ENCODE data around the gene JUND.

The JUND gene

GRCh38 chr19:18266771-18267686, 14.4 kb downstream of the JUND start:
- no peak for DNase-seq

GRCh38 chr19:18265582-18265981, 15.8 kb downstream of the JUND start:
- DNase-seq, result no peak

GRCh38 chr19:18264971-18265540, 16.4 kb downstream of the JUND start:
- DNase-seq, result no peak

GRCh38 chr19:18264137-18264854, 17.1 kb downstream of the JUND start:
- DNase-seq, result no peak

- no peak for DNase-seq
Observed at GRCh38 chr19:18263324-18264136, 17.9 kb downstream of the JUND start.

GRCh38 chr19:18262917-18263316, 18.5 kb downstream of the JUND start:
- DNase-seq, result no peak

GRCh38 chr19:18262144-18262543, 19.3 kb downstream of the JUND start:
- no peak for DNase-seq

GRCh38 chr19:18261474-18261873, 19.9 kb downstream of the JUND start:
- DNase-seq, result no peak

GRCh38 chr19:18259893-18260292, 21.5 kb downstream of the JUND start:
- DNase-seq, result no peak

GRCh38 chr19:18257503-18258470, 23.6 kb downstream of the JUND start:
- no peak for DNase-seq

- peak; percentile 1 for DNase-seq
Observed at GRCh38 chr19:18254546-18255503, 26.6 kb downstream of the JUND start.

- no peak for DNase-seq
Observed at GRCh38 chr19:18253716-18254115, 27.7 kb downstream of the JUND start.

GRCh38 chr19:18253130-18253529, 28.3 kb downstream of the JUND start:
- DNase-seq, result no peak

GRCh38 chr19:18252370-18252717, 29.1 kb downstream of the JUND start:
- DNase-seq, result no peak

GRCh38 chr19:18251587-18252369, 29.6 kb downstream of the JUND start:
- DNase-seq, result peak; percentile 36

GRCh38 chr19:18249834-18250233, 31.6 kb downstream of the JUND start:
- DNase-seq, result no peak

GRCh38 chr19:18245297-18245696, 36.1 kb downstream of the JUND start:
- DNase-seq, result no peak

GRCh38 chr19:18239303-18239702, 42.1 kb downstream of the JUND start:
- no peak for DNase-seq

GRCh38 chr19:18234194-18234593, 47.2 kb downstream of the JUND start:
- no peak for DNase-seq
